SK-N-SH (cell line): ENCODE results near the gene RNU5D-1. TPM values are rescaled to one million over a fixed set of nuclear protein-coding genes. Genes with fewer than 3 reads are reported as not detected.

Experiments used
- CTCF ChIA-PET: fragments of 300-600, 350-600 bp; formaldehyde crosslinking; extraction: SDS; loops from one replicate; lab custom pipeline; 2021; lab: Yijun Ruan, JAX
- POLR2A ChIA-PET: fragments of 350-600 bp; sonication (Branson Sonifier 250); formaldehyde crosslinking; extraction: SDS; loops from one replicate; lab custom pipeline; 2020; ENCODE audit warnings: antibody characterized with exemption, inconsistent platforms; lab: Yijun Ruan, JAX
- DNase-seq: peaks from one replicate; pipeline ENCODE4 v3.0.0; 2012
- H2AFZ ChIP-seq: fragments of 200-600 bp; sonication (generic); 2 replicates; pipeline ENCODE4 v1.8.1; 2016; ENCODE audit warnings: antibody characterized with exemption, mild to moderate bottlenecking, low read depth
- H3F3A ChIP-seq: fragments of 200-600 bp; sonication (generic); replicated peaks from 2 replicates; pipeline ENCODE3; 2016; ENCODE audit warnings: antibody characterized with exemption, mild to moderate bottlenecking; ENCODE audit not compliant: insufficient read depth
- H3K27ac ChIP-seq, 2 experiments: fragments of 200-500 bp in 1 of 2; fragments of 200-600 bp in 1 of 2; sonication (Bioruptor generic) in 1 of 2; sonication (generic), shearing (Covaris generic) in 1 of 2; 2 replicates each; pipeline versions ENCODE4 v1.5.1 to v1.6.1; 2014 to 2016; ENCODE audit warnings: low read depth in 2 of 2, inconsistent platforms in 1 of 2, low read length in 1 of 2, mild to moderate bottlenecking in 1 of 2, mixed read lengths in 1 of 2
- H3K27me3 ChIP-seq: fragments of 200-600 bp; sonication (generic), shearing (Covaris generic); 2 replicates; pipeline ENCODE4 v1.6.1; 2016; ENCODE audit warnings: mixed run types; ENCODE audit not compliant: insufficient read depth
- H3K36me3 ChIP-seq, 2 experiments: fragments of 200-500 bp in 1 of 2; fragments of 200-600 bp in 1 of 2; sonication (Bioruptor generic) in 1 of 2; sonication (generic) in 1 of 2; replicated peaks in 1 of 2; 2 replicates each; pipeline versions ENCODE3 to v1.5.1; 2014 to 2016; ENCODE audit warnings: low read length in 1 of 2, mild to moderate bottlenecking in 1 of 2; ENCODE audit not compliant: insufficient read depth in 2 of 2, control insufficient read depth in 1 of 2
- H3K4me1 ChIP-seq, 2 experiments: fragments of 200-500 bp in 1 of 2; fragments of 200-600 bp in 1 of 2; sonication (Bioruptor generic) in 1 of 2; sonication (generic), shearing (Covaris generic) in 1 of 2; 2 replicates each; pipeline versions ENCODE4 v1.5.1 to v1.6.1; 2014 to 2016; ENCODE audit warnings: low read depth in 1 of 2, low read length in 1 of 2, mixed run types in 1 of 2; ENCODE audit not compliant: insufficient read depth in 2 of 2, control insufficient read depth in 1 of 2
- H3K4me2 ChIP-seq: fragments of 200-600 bp; sonication (generic), shearing (Covaris generic); 2 replicates; pipeline ENCODE4 v1.6.1; 2017; ENCODE audit warnings: mixed run types
- H3K4me3 ChIP-seq, 2 experiments: fragments of 200-500 bp in 1 of 2; fragments of 200-600 bp in 1 of 2; sonication (Bioruptor generic) in 1 of 2; sonication (generic), shearing (Covaris generic) in 1 of 2; 2 replicates each; pipeline versions ENCODE4 v1.5.1 to v1.8.1; 2014 to 2016; ENCODE audit warnings: low read depth in 2 of 2, inconsistent platforms in 1 of 2, low read length in 1 of 2, mild to moderate bottlenecking in 1 of 2, mixed read lengths in 1 of 2, moderate library complexity in 1 of 2
- H3K79me2 ChIP-seq: fragments of 200-600 bp; sonication (generic); 2 replicates; pipeline ENCODE4 v1.8.1; 2017; ENCODE audit warnings: mild to moderate bottlenecking; ENCODE audit not compliant: insufficient read depth
- H3K9ac ChIP-seq: fragments of 200-600 bp; sonication (generic); 2 replicates; pipeline ENCODE4 v1.6.1; 2017; ENCODE audit warnings: mixed run types
- H3K9me2 ChIP-seq: fragments of 200-600 bp; sonication (generic); 2 replicates; pipeline ENCODE4 v1.6.1; 2017; ENCODE audit warnings: mixed run types
- H3K9me3 ChIP-seq: fragments of 200-600 bp; sonication (generic); 2 replicates; pipeline ENCODE4 v1.6.1; 2017; ENCODE audit warnings: mixed run types, mild to moderate bottlenecking, moderate library complexity
- H4K20me1 ChIP-seq: fragments of 200-600 bp; sonication (generic); 2 replicates; pipeline ENCODE4 v1.6.1; 2017; ENCODE audit warnings: mild to moderate bottlenecking, mixed run types; ENCODE audit not compliant: insufficient read depth
- EZH2phosphoT487 ChIP-seq: fragments of 200-600 bp; sonication (generic); IDR thresholded peaks from 2 replicates; pipeline ENCODE4 v1.6.1; 2017; ENCODE audit warnings: low read depth, mixed run types, mild to moderate bottlenecking, antibody characterized with exemption, moderate library complexity, borderline replicate concordance
- FOSL2 ChIP-seq: IDR thresholded peaks from 2 replicates; pipeline ENCODE4 v1.4.0; 2012; ENCODE audit warnings: low read depth, mild to moderate bottlenecking, moderate library complexity, borderline replicate concordance
- FOXJ3 ChIP-seq: sonication (generic); formaldehyde crosslinking; IDR thresholded peaks from 2 replicates; pipeline ENCODE4 v1.5.1; 2020; ENCODE audit warnings: mild to moderate bottlenecking, missing genetic modification reagents
- GABPA ChIP-seq: IDR thresholded peaks from 2 replicates; pipeline ENCODE4 v1.4.0; 2012; ENCODE audit warnings: low read depth, mild to moderate bottlenecking
- GATA2 ChIP-seq: sonication (generic); formaldehyde crosslinking; IDR thresholded peaks from 2 replicates; pipeline ENCODE4 v1.5.0; 2020; ENCODE audit warnings: mild to moderate bottlenecking, missing genetic modification reagents
- JUND ChIP-seq: IDR thresholded peaks from 2 replicates; pipeline ENCODE4 v1.4.0; 2012
- MAX ChIP-seq: IDR thresholded peaks from 2 replicates; pipeline ENCODE4 v1.4.0; 2012; ENCODE audit warnings: low read depth
- MEF2A ChIP-seq: IDR thresholded peaks from 2 replicates; pipeline ENCODE4 v1.4.0; 2012; ENCODE audit warnings: low read depth, borderline replicate concordance
- MXI1 ChIP-seq: IDR thresholded peaks from 2 replicates; pipeline ENCODE4 v1.6.1; 2012; ENCODE audit warnings: mild to moderate bottlenecking, low read depth, low read length, improper control_type of control experiment
- NRF1 ChIP-seq: IDR thresholded peaks from 2 replicates; pipeline ENCODE4 v1.6.1; 2012; ENCODE audit warnings: low read depth, mild to moderate bottlenecking, low read length
- REST ChIP-seq: IDR thresholded peaks from 2 replicates; pipeline ENCODE4 v1.6.1; 2012; ENCODE audit warnings: mild to moderate bottlenecking, low read depth, low read length, moderate library complexity
- RFX5 ChIP-seq: IDR thresholded peaks from 2 replicates; pipeline ENCODE4 v1.6.1; 2012; ENCODE audit warnings: mild to moderate bottlenecking, improper control_type of control experiment, low read length
- RXRA ChIP-seq: IDR thresholded peaks from 2 replicates; pipeline ENCODE4 v1.4.0; 2012; ENCODE audit warnings: low read depth, mild to moderate bottlenecking, borderline replicate concordance
- TAF1 ChIP-seq: IDR thresholded peaks from 2 replicates; pipeline ENCODE4 v1.6.1; 2012; ENCODE audit warnings: low read depth, mild to moderate bottlenecking, low read length, moderate library complexity, borderline replicate concordance
- USF2 ChIP-seq: fragments of 150-350 bp; IDR thresholded peaks from 2 replicates; pipeline ENCODE4 v1.6.1; 2017; ENCODE audit warnings: antibody characterized with exemption, low read length, low read depth, borderline replicate concordance
- WGBS: methylation state at CpG from one replicate; pipeline ENCODE4 v1.1.6; 2017; ENCODE audit warnings: low lambda C conversion rate; 5-methylcytosine and 5-hydroxymethylcytosine counted together
- polyA plus RNA-seq, 3 experiments: library from polyadenylated mRNA; depleted of rRNA; stranded (reverse); fragments of >200 nt; gene quantifications; 2 replicates each; pipeline ENCODE4 v1.2.3, GENCODE V29; 2012

RNU5D-1 gene
- polyA plus RNA-seq, 1 of the 3 experiments (the other 2 are of a cell fraction), result not detected

GRCh38 chr1:44777547-44777946 is 46.6 kb upstream of the RNU5D-1 start:
- Histone ChIP-seq H3K4me1 (peaks cover 14 to 16% of the 10 kb centered on the region in 2 experiments; a peak in 3 of 4 replicates), H3K79me2 (peaks cover 56% of the 10 kb centered on the region), H3K9me3 (no peaks in the 10 kb centered on the region), H2AFZ (no peak overlapping the region), H3K9me2 (no peaks in the 10 kb centered on the region), H3F3A (peaks cover 72% of the 10 kb centered on the region), H3K27ac (0 out of 4 replicates have a peak overlapping the region, but pooled peaks of 1 of the 2 experiments have one; percentile 12), H3K9ac (peak overlapping the region; percentile 93), H3K4me3 (peak overlapping the region; percentile 54 to 79), H3K27me3 (no peaks in the 10 kb centered on the region), H3K4me2 (peak overlapping the region; percentile 98), H4K20me1 (peaks cover 41% of the 10 kb centered on the region), H3K36me3 (peaks cover 22 to 58% of the 10 kb centered on the region in 2 experiments)
- POLR2A ChIA-PET, result interaction anchor here (1.1 kb wide), 1 partner anchor 15 kb away, joined by 3 read pairs; no protein-coding TSS in a partner anchor
- 72% methylated on average over 13 of the region's 14 CpGs for WGBS
- CTCF ChIA-PET, result interaction anchor here (0.7 to 1.1 kb wide), 3 partner anchors 9 to 65 kb away, joined by 3 to 7 read pairs (median 5); no protein-coding TSS in a partner anchor
- TF ChIP-seq MEF2A, result no peak
- no peak for TF ChIP-seq NRF1
- no peak for TF ChIP-seq FOXJ3 (CRISPR knock-in tag)
- no peak for TF ChIP-seq TAF1
- TF ChIP-seq USF2, result no peak
- no peak for TF ChIP-seq EZH2phosphoT487
- no peak for TF ChIP-seq MAX
- no peak for DNase-seq

GRCh38 chr1:44776730-44777068 is 45.7 kb upstream of the RNU5D-1 start:
- CTCF ChIA-PET, result interaction anchor here (1.4 to 2.7 kb wide), 3 partner anchors 9 to 46 kb away, joined by 3 to 16 read pairs (median 5); partner anchors contain the start of gene RNU5D-1
- peak overlapping the region; percentile 54 to 79 for H3K4me3 ChIP-seq
- no peak for DNase-seq
- H3K79me2 ChIP-seq, result peaks cover 56% of the 10 kb centered on the region
- no peak for TF ChIP-seq JUND
- TF ChIP-seq USF2, result no peak
- TF ChIP-seq RFX5, result no peak
- no peak for TF ChIP-seq RXRA
- no peak for TF ChIP-seq MXI1
- TF ChIP-seq GABPA, result no peak
- TF ChIP-seq MEF2A, result no peak
- TF ChIP-seq REST, result no peak
- no peak for TF ChIP-seq GATA2 (CRISPR knock-in tag)
- TF ChIP-seq FOSL2, result no peak
- no peaks in the 10 kb centered on the region for H3K9me2 ChIP-seq
- H2AFZ ChIP-seq, result no peak overlapping the region
- peak overlapping the region; percentile 98 for H3K4me2 ChIP-seq
- POLR2A ChIA-PET, result interaction anchor here (1.4 to 2.5 kb wide), 7 partner anchors 8 to 210 kb away, joined by 5 to 22 read pairs (median 13); partner anchors contain the start of genes BTBD19, EIF2B3 and RNU5D-1
- H3K27me3 ChIP-seq, result no peaks in the 10 kb centered on the region
- peak overlapping the region; percentile 93 for H3K9ac ChIP-seq
- H3K27ac ChIP-seq, result peak overlapping the region in 1 of 2 experiments; percentile 87; a peak in 1 of 4 replicates
- WGBS, result 13% methylated on average over 12 of the region's 12 CpGs
- peaks cover 22 to 57% of the 10 kb centered on the region in 2 experiments for H3K36me3 ChIP-seq
- no peaks in the 10 kb centered on the region for H3K9me3 ChIP-seq
- peaks cover 41% of the 10 kb centered on the region for H4K20me1 ChIP-seq
- H3K4me1 ChIP-seq, result peaks cover 14 to 16% of the 10 kb centered on the region in 2 experiments; a peak in 3 of 4 replicates
- H3F3A ChIP-seq, result peaks cover 64% of the 10 kb centered on the region
